Suprapubic skin (tissue), 3 donors: Measurements from ENCODE around the gene TMEM131.

Source experiments
- EP300 ChIP-seq: sonication (generic); formaldehyde crosslinking; IDR thresholded peaks from one replicate; pipeline ENCODE4 v1.6.1; 2017; ENCODE audit warnings: antibody characterized with exemption
- POLR2A ChIP-seq, 2 donors: fragments of 450-650 bp; IDR thresholded peaks; one replicate each; pipeline ENCODE4 v1.6.1; 2017; ENCODE audit warnings: antibody characterized with exemption in 2 of 2, mild to moderate bottlenecking in 2 of 2, moderate library complexity in 2 of 2
- TF ChIP-seq, protein P1 (sequence below), 2 donors: fragments of 200-600 bp in 1 of 2; fragments of 450-650 bp in 1 of 2; sonication (generic) in 1 of 2; IDR thresholded peaks; one replicate each; pipeline ENCODE4 v1.5.1; 2016 to 2019; ENCODE audit warnings: antibody characterized with exemption in 2 of 2, mild to moderate bottlenecking in 1 of 2, moderate library complexity in 1 of 2

DNA sequence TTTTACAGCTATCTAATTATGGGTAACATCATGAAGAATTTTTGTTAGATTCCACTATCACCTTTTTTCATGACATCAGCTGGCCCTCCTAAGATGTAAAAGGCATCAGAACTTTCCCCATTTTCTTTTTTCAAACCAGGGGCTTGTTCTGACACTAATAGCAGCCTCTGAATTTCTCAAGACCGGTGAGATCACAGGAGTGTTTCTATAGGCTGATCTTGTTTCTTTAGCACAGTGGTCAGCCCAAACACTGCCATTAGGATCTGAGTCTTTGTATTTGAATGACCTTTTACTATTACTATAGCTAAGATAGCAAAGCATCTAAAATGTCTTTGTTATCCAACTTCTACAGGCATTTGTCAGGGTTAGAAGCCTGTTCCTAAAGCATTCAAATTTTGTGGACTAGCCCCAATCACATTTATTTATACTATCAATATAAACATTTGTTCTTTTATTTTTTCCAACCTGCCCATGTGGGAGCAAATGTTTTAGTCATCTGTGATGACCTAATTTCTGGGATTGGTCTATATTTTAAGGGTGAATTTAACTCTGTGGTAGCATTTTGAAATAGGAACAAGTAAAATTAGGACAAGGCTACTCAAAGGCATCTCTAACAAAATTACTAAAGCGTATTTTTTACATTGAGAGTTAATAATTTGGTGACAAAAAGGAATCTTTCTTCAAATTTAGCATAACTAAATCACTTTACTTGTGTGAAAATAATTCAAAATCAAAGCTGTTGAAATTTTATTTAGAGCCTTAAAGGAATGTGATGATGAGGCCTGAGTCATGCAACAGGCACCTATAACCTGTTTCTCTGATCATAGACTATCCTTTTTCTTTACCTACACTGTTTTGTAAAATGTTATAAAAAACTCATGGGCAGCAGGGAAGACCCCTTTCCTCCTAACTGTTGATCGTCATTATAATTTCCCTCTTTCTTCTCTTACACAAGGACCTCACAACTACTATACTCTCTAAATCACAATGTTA lies 243.1 kb downstream of the TMEM131 start:
- TF ChIP-seq, protein P1, sequence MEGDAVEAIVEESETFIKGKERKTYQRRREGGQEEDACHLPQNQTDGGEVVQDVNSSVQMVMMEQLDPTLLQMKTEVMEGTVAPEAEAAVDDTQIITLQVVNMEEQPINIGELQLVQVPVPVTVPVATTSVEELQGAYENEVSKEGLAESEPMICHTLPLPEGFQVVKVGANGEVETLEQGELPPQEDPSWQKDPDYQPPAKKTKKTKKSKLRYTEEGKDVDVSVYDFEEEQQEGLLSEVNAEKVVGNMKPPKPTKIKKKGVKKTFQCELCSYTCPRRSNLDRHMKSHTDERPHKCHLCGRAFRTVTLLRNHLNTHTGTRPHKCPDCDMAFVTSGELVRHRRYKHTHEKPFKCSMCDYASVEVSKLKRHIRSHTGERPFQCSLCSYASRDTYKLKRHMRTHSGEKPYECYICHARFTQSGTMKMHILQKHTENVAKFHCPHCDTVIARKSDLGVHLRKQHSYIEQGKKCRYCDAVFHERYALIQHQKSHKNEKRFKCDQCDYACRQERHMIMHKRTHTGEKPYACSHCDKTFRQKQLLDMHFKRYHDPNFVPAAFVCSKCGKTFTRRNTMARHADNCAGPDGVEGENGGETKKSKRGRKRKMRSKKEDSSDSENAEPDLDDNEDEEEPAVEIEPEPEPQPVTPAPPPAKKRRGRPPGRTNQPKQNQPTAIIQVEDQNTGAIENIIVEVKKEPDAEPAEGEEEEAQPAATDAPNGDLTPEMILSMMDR (IDR thresholded peaks at IDR 0.05) = no peak
- TF ChIP-seq EP300 (no peak), POLR2A (IDR thresholded peaks at IDR 0.05) (no peak)
